Measurements from ENCODE around the gene DTX2. TPM values are rescaled to one million over a fixed set of nuclear protein-coding genes. Genes with fewer than 3 reads are reported as not detected.
"Not testable (repeated sequence)": the region's sequence is repeated elsewhere in the genome, so short reads cannot be mapped to it uniquely, and the experiment has no call there.

The DTX2 gene
- total RNA-seq, result 14.5 TPM

- not testable (repeated sequence) for DNase-seq (ENCODE audit: low read depth in 2 of 3, low spot score in 2 of 3)
These were observed at the start of gene DTX2 for GRCh38 chr7:76461464-76462101. TSS of gene DTX2 (plus strand) at chr7:76461709. CDS start at chr7:76480510, 18,801 bp downstream.

- DNase-seq (ENCODE audit: low read depth in 2 of 3, low spot score in 2 of 3), result no peak
These were observed 49.3 kb upstream of the DTX2 start for GRCh38 chr7:76412249-76412648.

- not testable (repeated sequence) for DNase-seq (ENCODE audit: low read depth in 2 of 3, low spot score in 2 of 3)
These were observed 43.7 kb upstream of the DTX2 start for GRCh38 chr7:76417654-76418310.

GRCh38 chr7:76421097-76421496, 40.4 kb upstream of the DTX2 start:
- DNase-seq (ENCODE audit: low read depth in 2 of 3, low spot score in 2 of 3), result not testable (repeated sequence)

- DNase-seq (ENCODE audit: low read depth in 2 of 3, low spot score in 2 of 3), result no peak
These were observed 37.7 kb upstream of the DTX2 start for GRCh38 chr7:76423666-76424412.

- peak in 1 of 3 donors; percentile 15 for DNase-seq (ENCODE audit: low read depth in 2 of 3, low spot score in 2 of 3)
These were observed 36.9 kb upstream of the DTX2 start, which contains the start of gene ZP3 for GRCh38 chr7:76424413-76425111. TSS of gene ZP3 (plus strand) at chr7:76424950. CDS start at chr7:76424965, 15 bp downstream.

GRCh38 chr7:76425156-76425555, 36.4 kb upstream of the DTX2 start:
- no peak for DNase-seq (ENCODE audit: low read depth in 2 of 3, low spot score in 2 of 3)

- DNase-seq (ENCODE audit: low read depth in 2 of 3, low spot score in 2 of 3), result not testable (repeated sequence)
These were observed 36.0 kb upstream of the DTX2 start for GRCh38 chr7:76425558-76425957.

GRCh38 chr7:76426246-76426645, 35.3 kb upstream of the DTX2 start:
- no peak for DNase-seq (ENCODE audit: low read depth in 2 of 3, low spot score in 2 of 3)

- DNase-seq (ENCODE audit: low read depth in 2 of 3, low spot score in 2 of 3), result no peak
These were observed 33.9 kb upstream of the DTX2 start for GRCh38 chr7:76427635-76428034.

- DNase-seq (ENCODE audit: low read depth in 2 of 3, low spot score in 2 of 3), result no peak
These were observed 33.2 kb upstream of the DTX2 start for GRCh38 chr7:76428149-76428823.

- DNase-seq (ENCODE audit: low read depth in 2 of 3, low spot score in 2 of 3), result peak in 2 of 3 donors; percentile 34 to 54
These were observed 32.4 kb upstream of the DTX2 start for GRCh38 chr7:76428868-76429805.

GRCh38 chr7:76430211-76430610, 31.3 kb upstream of the DTX2 start:
- no peak for DNase-seq (ENCODE audit: low read depth in 2 of 3, low spot score in 2 of 3)

- no peak for DNase-seq (ENCODE audit: low read depth in 2 of 3, low spot score in 2 of 3)
These were observed 30.7 kb upstream of the DTX2 start for GRCh38 chr7:76430836-76431235.

- peak in 2 of 3 donors; percentile 66 to 79 for DNase-seq (ENCODE audit: low read depth in 2 of 3, low spot score in 2 of 3)
These were observed 23.6 kb upstream of the DTX2 start for GRCh38 chr7:76437873-76438272.

- not testable (repeated sequence) for DNase-seq (ENCODE audit: low read depth in 2 of 3, low spot score in 2 of 3)
These were observed 22.2 kb upstream of the DTX2 start for GRCh38 chr7:76439120-76439888.

GRCh38 chr7:76440404-76440803, 21.1 kb upstream of the DTX2 start:
- not testable (repeated sequence) for DNase-seq (ENCODE audit: low read depth in 2 of 3, low spot score in 2 of 3)

- not testable (repeated sequence) for DNase-seq (ENCODE audit: low read depth in 2 of 3, low spot score in 2 of 3)
These were observed 19.7 kb upstream of the DTX2 start for GRCh38 chr7:76441792-76442191.
